MM.1S (cell line): ENCODE results near the gene DMKN.
"Not testable (repeated sequence)": the region's sequence is repeated elsewhere in the genome, so short reads cannot be mapped to it uniquely, and the experiment has no call there.

ENCODE experiments used
- CTCF ChIP-seq: fragments of 300-600 bp; sonication (generic); IDR thresholded peaks from 2 replicates; pipeline ENCODE4 v1.5.1; 2016; ENCODE audit warnings: antibody characterized with exemption, low read length, mixed read lengths
- EZH2 ChIP-seq: fragments of 300-600 bp; sonication (generic); optimal IDR thresholded peaks from 2 replicates; pipeline ENCODE3; 2017; ENCODE audit warnings: low read depth, mild to moderate bottlenecking, antibody characterized with exemption, low read length, mixed read lengths
- EZH2phosphoT487 ChIP-seq: fragments of 300-600 bp; sonication (generic); IDR thresholded peaks from 2 replicates; pipeline ENCODE4 v1.6.1; 2018; ENCODE audit warnings: antibody characterized with exemption, low read length

GRCh38 chr19:35462956-35463355 lies 50.5 kb downstream of the DMKN start:
- TF ChIP-seq CTCF, EZH2, EZH2phosphoT487: not testable (repeated sequence)
